ENCODE results near the gene ALOX5AP. TPM values are rescaled to one million over a fixed set of nuclear protein-coding genes. Genes with fewer than 3 reads are reported as not detected.

ALOX5AP gene
- total RNA-seq, 2 donors from 2014 or later: 56.3 to 72.3 TPM

- ATAC-seq (replicated peaks in 1 of 2) (no peak), DNase-seq (no peak)
- H3K27ac Mint-ChIP-seq: no peak overlapping the region
- no peak overlapping the region for H3K4me3 Mint-ChIP-seq
- H3K36me3 Mint-ChIP-seq (ENCODE audit: insufficient read depth in 2 of 2): no peaks in the 10 kb centered on the region
- peaks cover 39% of the 10 kb centered on the region for H3K27me3 Mint-ChIP-seq (ENCODE audit: low read depth)
- peaks cover 6% of the 10 kb centered on the region for H3K4me1 Mint-ChIP-seq (ENCODE audit: low read depth)
- no peaks in the 10 kb centered on the region for H3K9me3 Mint-ChIP-seq
Measured at GRCh38 chr13:30702006-30702405, 33.3 kb upstream of the ALOX5AP start.

GRCh38 chr13:30704596-30704995, 30.7 kb upstream of the ALOX5AP start:
- H3K4me1 Mint-ChIP-seq (ENCODE audit: low read depth): no peaks in the 10 kb centered on the region
- no peaks in the 10 kb centered on the region for H3K36me3 Mint-ChIP-seq (ENCODE audit: insufficient read depth in 2 of 2)
- H3K27me3 Mint-ChIP-seq (ENCODE audit: low read depth): peaks cover 18% of the 10 kb centered on the region
- no peak overlapping the region for H3K4me3 Mint-ChIP-seq
- DNase-seq: no peak
- H3K27ac Mint-ChIP-seq: no peak overlapping the region
- no peaks in the 10 kb centered on the region for H3K9me3 Mint-ChIP-seq
- ATAC-seq (replicated peaks in 1 of 2): no peak

DNA sequence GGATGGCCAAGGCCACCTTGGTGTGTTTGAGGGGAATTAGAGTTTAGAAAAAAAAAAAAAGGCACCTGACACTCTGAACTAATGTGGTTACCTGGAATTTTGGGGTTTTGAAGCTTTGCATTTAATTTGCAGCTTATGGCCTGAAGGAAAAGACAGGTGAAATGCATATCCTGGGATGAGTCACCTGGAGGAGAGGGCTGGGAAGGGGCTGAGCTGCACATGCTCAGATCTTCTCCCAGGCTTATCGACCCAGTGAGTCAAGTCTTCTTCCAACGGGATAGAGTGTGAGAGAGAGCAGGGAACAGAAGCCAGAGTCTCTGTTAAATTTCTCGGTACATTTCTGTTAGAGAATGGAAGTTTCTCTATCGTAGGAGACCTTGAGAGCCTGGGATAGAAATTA, 29.7 kb upstream of the ALOX5AP start:
- Mint-ChIP-seq H3K36me3 (ENCODE audit: insufficient read depth in 2 of 2) (no peaks in the 10 kb centered on the region), H3K27me3 (ENCODE audit: low read depth) (peaks cover 13% of the 10 kb centered on the region), H3K4me1 (ENCODE audit: low read depth) (no peaks in the 10 kb centered on the region), H3K27ac (no peak overlapping the region), H3K9me3 (no peaks in the 10 kb centered on the region), H3K4me3 (no peak overlapping the region)
- ATAC-seq (replicated peaks in 1 of 2) (no peak), DNase-seq (no peak)

GRCh38 chr13:30708541-30708940, 26.8 kb upstream of the ALOX5AP start:
- DNase-seq (no peak), ATAC-seq (replicated peaks in 1 of 2) (no peak)
- Mint-ChIP-seq H3K27ac (no peak overlapping the region), H3K4me1 (ENCODE audit: low read depth) (peaks cover 22% of the 10 kb centered on the region), H3K9me3 (no peaks in the 10 kb centered on the region), H3K27me3 (ENCODE audit: low read depth) (peaks cover 7% of the 10 kb centered on the region), H3K36me3 (ENCODE audit: insufficient read depth in 2 of 2) (no peaks in the 10 kb centered on the region), H3K4me3 (no peak overlapping the region)

DNA sequence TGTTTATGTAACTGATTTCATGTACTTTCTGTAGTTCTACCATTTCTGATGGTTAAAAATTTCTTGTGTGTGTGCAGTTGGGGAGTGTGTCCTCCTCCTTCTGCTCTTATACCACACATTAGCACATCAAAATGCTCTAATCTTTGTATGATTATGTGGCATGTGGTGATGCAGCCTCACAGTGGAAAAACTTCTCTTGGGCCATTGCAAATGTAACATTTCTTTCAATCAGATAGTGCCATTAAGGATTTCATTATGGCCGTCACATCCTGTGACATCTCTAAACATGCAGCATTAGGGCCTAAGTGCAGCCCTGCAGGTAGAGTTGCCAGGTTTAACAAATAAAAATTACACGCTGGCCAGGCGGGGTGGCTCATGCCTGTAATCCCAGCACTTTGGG, 24.9 kb upstream of the ALOX5AP start:
- Mint-ChIP-seq H3K27me3 (ENCODE audit: low read depth) (no peaks in the 10 kb centered on the region), H3K36me3 (ENCODE audit: insufficient read depth in 2 of 2) (no peaks in the 10 kb centered on the region), H3K4me1 (ENCODE audit: low read depth) (peaks cover 22% of the 10 kb centered on the region), H3K27ac (no peak overlapping the region), H3K4me3 (no peak overlapping the region), H3K9me3 (no peaks in the 10 kb centered on the region)
- ATAC-seq (replicated peaks in 1 of 2): no peak
- no peak for DNase-seq

GRCh38 chr13:30711375-30711774, 24.0 kb upstream of the ALOX5AP start:
- Mint-ChIP-seq H3K4me3 (peak overlapping the region in 1 of 2 donors; percentile 9), H3K9me3 (no peaks in the 10 kb centered on the region), H3K27ac (no peak overlapping the region), H3K4me1 (ENCODE audit: low read depth) (peaks cover 22% of the 10 kb centered on the region), H3K27me3 (ENCODE audit: low read depth) (no peaks in the 10 kb centered on the region), H3K36me3 (ENCODE audit: insufficient read depth in 2 of 2) (no peaks in the 10 kb centered on the region)
- DNase-seq (peak in 1 of 2 donors; percentile 13), ATAC-seq (replicated peaks in 1 of 2) (peak; percentile 86 to 87)

GRCh38 chr13:30711837-30712236, 23.5 kb upstream of the ALOX5AP start:
- H3K36me3 Mint-ChIP-seq (ENCODE audit: insufficient read depth in 2 of 2): no peaks in the 10 kb centered on the region
- H3K9me3 Mint-ChIP-seq: no peaks in the 10 kb centered on the region
- peaks cover 22% of the 10 kb centered on the region for H3K4me1 Mint-ChIP-seq (ENCODE audit: low read depth)
- H3K27me3 Mint-ChIP-seq (ENCODE audit: low read depth): no peaks in the 10 kb centered on the region
- no peak overlapping the region for H3K4me3 Mint-ChIP-seq
- no peak for ATAC-seq (replicated peaks in 1 of 2)
- DNase-seq: no peak
- no peak overlapping the region for H3K27ac Mint-ChIP-seq

DNA sequence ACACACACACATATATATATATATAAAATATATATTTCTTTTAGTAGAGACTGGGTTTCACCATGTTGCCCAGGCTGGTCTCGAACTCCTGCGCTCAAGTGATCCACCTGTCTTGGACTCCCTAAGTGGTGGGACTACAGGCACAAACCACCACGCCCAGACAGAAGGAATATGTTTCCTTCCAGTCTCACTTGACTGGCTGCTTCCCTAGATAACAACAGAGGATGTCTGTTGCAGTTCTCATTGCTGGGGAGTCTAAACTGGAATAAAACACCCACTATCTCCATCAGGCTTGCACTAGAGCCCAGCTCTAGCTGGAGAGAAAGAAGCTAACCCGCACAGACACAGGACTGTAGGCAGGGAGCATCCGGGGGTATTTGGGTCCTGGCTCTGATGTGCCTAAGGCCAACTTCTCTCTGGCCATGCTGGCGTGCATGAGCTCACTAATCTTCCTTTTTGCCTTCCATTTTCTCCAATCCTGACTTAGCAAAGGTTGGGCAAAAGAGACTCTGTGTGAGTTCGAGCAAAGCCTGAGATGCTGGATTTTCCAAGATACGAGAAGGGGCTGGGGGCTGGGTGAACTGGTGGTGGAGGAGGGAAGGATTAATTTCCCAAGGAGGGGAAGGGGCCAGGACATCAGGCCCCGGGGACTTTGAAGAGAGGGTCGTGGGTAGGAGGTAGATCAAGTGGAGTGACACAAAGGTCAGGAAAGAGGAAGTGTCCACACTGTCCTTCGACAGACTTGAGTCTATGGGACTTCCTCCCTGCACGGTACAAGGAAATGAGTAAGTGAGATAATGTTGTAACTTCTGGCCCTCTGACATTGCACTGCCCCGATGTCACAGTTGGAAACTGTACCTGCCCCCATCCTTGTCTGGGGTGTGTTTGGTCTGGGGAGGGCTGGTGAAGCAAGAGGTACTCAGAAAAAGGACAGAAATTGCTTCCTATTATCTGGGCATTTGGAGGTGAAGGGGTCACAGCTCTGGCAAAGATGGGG, 22.5 kb upstream of the ALOX5AP start:
- H3K4me3 Mint-ChIP-seq: peak overlapping the region in 1 of 2 donors; percentile 60

DNA sequence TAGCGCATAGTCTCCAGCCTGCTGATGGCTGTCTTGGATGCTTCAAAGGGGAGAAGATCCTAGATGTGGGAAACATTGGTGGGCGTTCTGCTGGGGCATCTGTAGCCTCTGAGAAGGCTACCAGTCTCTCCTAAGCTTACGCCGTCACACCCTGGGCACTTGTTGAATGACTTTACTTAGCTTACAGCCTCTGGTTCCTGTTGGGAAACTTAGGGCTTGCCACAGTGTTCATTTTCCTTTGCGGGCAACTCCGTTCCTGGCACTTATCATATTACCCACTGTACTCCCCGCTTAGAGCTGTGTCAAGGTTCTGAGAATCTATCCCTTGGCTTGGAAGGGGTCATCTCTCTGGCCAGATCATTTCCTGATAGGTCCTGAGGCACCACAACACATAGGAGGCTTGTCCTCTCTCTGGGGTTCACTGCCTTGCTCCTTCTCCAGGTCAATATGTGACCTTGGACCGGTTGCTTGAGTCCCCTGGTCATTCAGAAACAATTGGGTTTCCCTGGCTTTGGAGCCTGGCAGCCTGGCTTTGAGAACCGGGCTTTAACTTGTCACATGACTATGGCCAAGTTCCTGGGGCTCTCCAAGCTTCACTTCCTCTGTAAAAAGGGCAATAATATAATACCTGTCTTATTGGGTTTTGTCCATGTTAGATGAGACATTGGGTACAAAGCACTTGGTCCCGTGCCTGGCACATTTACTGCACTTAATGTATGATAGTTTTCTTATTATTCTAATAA, 20.5 kb upstream of the ALOX5AP start:
- H3K4me3 Mint-ChIP-seq: no peak overlapping the region
- peaks cover 22% of the 10 kb centered on the region for H3K4me1 Mint-ChIP-seq (ENCODE audit: low read depth)
- DNase-seq (no peak), ATAC-seq (replicated peaks in 1 of 2) (no peak)
- no peak overlapping the region for H3K27ac Mint-ChIP-seq
- H3K27me3 Mint-ChIP-seq (ENCODE audit: low read depth): no peaks in the 10 kb centered on the region
- H3K9me3 Mint-ChIP-seq: no peaks in the 10 kb centered on the region
- H3K36me3 Mint-ChIP-seq (ENCODE audit: insufficient read depth in 2 of 2): no peaks in the 10 kb centered on the region

More for the DNA sequence above, 22.5 kb upstream of the ALOX5AP start:
- H3K27ac Mint-ChIP-seq: no peak overlapping the region
- H3K4me1 Mint-ChIP-seq (ENCODE audit: low read depth): peaks cover 22% of the 10 kb centered on the region
- DNase-seq: peak in 1 of 2 donors; percentile 21
- no peaks in the 10 kb centered on the region for H3K27me3 Mint-ChIP-seq (ENCODE audit: low read depth)
- no peaks in the 10 kb centered on the region for H3K36me3 Mint-ChIP-seq (ENCODE audit: insufficient read depth in 2 of 2)
- H3K9me3 Mint-ChIP-seq: no peaks in the 10 kb centered on the region
- ATAC-seq (replicated peaks in 1 of 2): peak; percentile 66 to 87

DNA sequence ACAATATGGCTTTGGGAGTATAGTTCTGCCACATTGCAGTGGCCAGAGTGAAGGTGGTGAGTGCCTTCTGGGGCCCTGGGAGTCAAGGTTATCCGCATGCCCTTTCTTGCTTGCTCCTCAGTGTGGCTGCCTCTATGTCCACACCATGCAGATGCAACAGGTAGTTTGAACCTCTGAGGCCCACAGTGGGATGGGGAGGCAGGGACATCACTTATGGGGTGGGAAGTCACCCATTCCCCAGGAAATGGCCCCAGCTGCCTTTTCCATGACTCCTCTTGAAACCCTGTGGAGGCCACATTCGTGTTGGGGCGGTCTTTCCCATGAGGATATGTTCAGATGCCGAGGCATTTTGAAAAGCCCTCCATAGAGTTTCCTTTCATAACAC, 20.0 kb upstream of the ALOX5AP start:
- H3K27ac Mint-ChIP-seq: no peak overlapping the region
- peaks cover 22% of the 10 kb centered on the region for H3K4me1 Mint-ChIP-seq (ENCODE audit: low read depth)
- no peak for DNase-seq

DNA sequence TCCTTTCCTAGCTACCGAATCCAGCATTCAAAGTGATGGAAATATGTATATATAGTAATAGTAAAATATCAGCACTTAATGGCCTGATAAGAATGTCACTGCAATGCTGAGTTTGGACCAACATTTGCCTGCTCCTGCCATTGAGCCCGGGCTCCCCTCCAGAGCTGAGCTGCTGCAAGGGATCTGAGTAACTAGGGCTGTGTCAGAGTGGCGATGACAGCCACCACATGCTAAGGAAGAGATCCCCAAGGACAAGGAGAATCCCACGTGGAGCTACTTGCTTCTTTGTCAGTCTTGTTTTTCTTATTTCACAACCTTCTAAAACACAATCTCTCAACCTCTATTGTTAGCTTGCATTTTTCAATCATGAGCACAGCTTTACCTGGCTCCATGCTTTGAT, 19.5 kb upstream of the ALOX5AP start:
- Mint-ChIP-seq H3K4me3 (no peak overlapping the region), H3K9me3 (no peaks in the 10 kb centered on the region), H3K27ac (no peak overlapping the region), H3K4me1 (ENCODE audit: low read depth) (peaks cover 26% of the 10 kb centered on the region), H3K27me3 (ENCODE audit: low read depth) (no peaks in the 10 kb centered on the region), H3K36me3 (ENCODE audit: insufficient read depth in 2 of 2) (no peaks in the 10 kb centered on the region)
- ATAC-seq (replicated peaks in 1 of 2): no peak
- DNase-seq: no peak

More for the DNA sequence above, 20.0 kb upstream of the ALOX5AP start:
- no peaks in the 10 kb centered on the region for H3K36me3 Mint-ChIP-seq (ENCODE audit: insufficient read depth in 2 of 2)
- no peak overlapping the region for H3K4me3 Mint-ChIP-seq
- ATAC-seq (replicated peaks in 1 of 2): no peak
- H3K27me3 Mint-ChIP-seq (ENCODE audit: low read depth): no peaks in the 10 kb centered on the region
- no peaks in the 10 kb centered on the region for H3K9me3 Mint-ChIP-seq

DNA sequence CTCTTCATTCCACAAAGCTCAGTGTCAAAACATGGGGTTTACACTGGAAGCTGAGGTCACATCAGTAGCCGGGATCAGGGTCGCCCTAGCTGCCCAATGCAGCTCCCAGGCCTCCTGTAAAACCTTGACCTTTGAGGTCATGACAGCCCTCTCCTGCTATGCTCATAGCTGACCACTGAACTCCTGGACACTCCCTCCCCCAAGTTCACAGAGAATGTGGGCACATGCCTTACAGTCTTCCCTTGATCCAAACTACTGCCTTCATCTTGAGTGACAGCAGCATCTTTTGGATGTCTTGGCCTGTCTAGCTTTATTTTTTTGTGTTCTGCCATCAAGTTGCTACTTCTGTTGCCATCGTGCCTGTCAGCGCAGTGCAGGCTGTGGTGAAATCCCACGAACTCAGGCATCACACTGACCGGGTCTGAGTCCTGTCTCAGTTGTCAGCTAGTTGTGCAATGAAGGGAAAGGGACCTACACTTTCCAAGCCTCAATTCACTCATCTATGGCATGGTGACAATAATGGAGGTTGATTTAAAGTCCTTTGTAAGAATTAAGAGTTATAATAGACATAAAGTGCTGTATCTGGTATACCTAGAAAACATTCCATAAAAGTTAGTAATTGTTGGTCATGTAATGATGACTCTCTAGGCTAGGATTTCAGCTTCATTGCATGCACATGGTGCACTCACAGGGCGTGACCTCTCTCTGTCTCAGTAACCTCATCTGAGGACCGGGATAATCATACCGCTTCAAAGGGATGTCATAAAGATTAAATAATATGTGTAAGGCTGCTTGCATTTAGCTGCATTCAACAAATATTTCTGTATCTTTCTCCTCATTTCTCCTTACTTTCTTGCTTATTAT, 16.4 kb upstream of the ALOX5AP start:
- H3K27ac Mint-ChIP-seq: no peak overlapping the region
- H3K36me3 Mint-ChIP-seq (ENCODE audit: insufficient read depth in 2 of 2): no peaks in the 10 kb centered on the region
- ATAC-seq (replicated peaks in 1 of 2) (no peak), DNase-seq (no peak)
- H3K4me1 Mint-ChIP-seq (ENCODE audit: low read depth): peaks cover 17% of the 10 kb centered on the region
- H3K27me3 Mint-ChIP-seq (ENCODE audit: low read depth): peaks cover 8% of the 10 kb centered on the region
- H3K9me3 Mint-ChIP-seq: peaks cover 0 to 4% of the 10 kb centered on the region in 2 donors
- no peak overlapping the region for H3K4me3 Mint-ChIP-seq
